ENCODE measurements around the gene ATP8A2.

DNA sequence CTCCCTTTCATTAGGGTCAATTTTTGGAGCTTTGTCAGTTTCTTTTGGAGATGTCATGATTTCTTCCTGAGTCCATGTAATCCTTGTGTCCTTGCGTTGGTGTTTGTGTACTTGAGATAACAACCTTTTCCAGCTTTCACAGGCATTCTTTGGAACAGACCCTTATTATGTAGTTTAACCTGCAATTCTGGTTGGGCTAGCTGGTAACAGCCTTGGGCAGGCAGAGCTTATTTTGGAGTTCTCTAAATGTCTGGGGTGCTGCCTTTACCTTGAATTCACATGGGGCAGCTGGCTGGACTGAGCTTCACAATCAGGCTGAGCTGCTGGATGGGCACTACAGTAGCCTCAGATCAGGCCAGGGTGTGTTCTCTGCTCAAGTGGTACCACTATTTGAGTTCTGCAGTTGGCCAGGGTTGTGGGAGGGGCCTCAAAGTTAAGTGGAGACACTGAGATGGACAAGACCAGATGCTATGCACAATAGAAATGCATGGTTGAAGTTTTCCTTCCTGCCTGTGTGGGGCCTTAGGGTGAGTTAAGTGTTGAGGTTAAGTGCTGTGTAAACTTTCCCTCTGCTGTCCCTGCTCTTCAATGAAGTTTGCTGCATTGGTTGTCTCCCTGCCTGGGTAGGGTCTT is 277.3 kb downstream of the ATP8A2 start:
- TF ChIP-seq, protein P1, sequence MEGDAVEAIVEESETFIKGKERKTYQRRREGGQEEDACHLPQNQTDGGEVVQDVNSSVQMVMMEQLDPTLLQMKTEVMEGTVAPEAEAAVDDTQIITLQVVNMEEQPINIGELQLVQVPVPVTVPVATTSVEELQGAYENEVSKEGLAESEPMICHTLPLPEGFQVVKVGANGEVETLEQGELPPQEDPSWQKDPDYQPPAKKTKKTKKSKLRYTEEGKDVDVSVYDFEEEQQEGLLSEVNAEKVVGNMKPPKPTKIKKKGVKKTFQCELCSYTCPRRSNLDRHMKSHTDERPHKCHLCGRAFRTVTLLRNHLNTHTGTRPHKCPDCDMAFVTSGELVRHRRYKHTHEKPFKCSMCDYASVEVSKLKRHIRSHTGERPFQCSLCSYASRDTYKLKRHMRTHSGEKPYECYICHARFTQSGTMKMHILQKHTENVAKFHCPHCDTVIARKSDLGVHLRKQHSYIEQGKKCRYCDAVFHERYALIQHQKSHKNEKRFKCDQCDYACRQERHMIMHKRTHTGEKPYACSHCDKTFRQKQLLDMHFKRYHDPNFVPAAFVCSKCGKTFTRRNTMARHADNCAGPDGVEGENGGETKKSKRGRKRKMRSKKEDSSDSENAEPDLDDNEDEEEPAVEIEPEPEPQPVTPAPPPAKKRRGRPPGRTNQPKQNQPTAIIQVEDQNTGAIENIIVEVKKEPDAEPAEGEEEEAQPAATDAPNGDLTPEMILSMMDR (IDR thresholded peaks at IDR 0.05): no peak
- no peak for TF ChIP-seq POLR2A (IDR thresholded peaks at IDR 0.05)
